Natural killer cell treated with Interleukin-12 subunit alpha and Interleukin-12 subunit beta and Interleukin-15 and Interleukin-18, amount 100 ng/mL, for 72 hours (primary cell): ENCODE results near the gene NHLRC1. TPM values are rescaled to one million over a fixed set of nuclear protein-coding genes. Genes with fewer than 3 reads are reported as not detected.

Experiments used
- ATAC-seq, 2 donors: fragments of 150-1000 bp; cut with Tn5 transposase in 1 of 2; sonication (Bioruptor Pico), chemical (Tn5 transposase) in 1 of 2; 2 replicates each; pipeline ENCODE4 v1.10.0; 2021
- DNase-seq: peaks from one replicate; pipeline ENCODE4 v3.0.0; 2022; ENCODE audit warnings: low spot score
- H3K27ac Mint-ChIP-seq, 2 donors: 1 replicate in 1 of 2; 2 replicates in 1 of 2; pipeline ENCODE4 v1.8.0; 2022; ENCODE audit warnings: mixed read lengths in 2 of 2, mild to moderate bottlenecking in 1 of 2, moderate library complexity in 1 of 2
- H3K27me3 Mint-ChIP-seq, 2 donors: 1 replicate in 1 of 2; 2 replicates in 1 of 2; pipeline ENCODE4 v1.8.0; 2022; ENCODE audit warnings: mixed read lengths in 2 of 2
- H3K36me3 Mint-ChIP-seq: one replicate; pipeline ENCODE4 v1.8.0; 2022; ENCODE audit warnings: mixed read lengths
- H3K4me1 Mint-ChIP-seq, 2 donors: 1 replicate in 1 of 2; 2 replicates in 1 of 2; pipeline ENCODE4 v1.8.0; 2022; ENCODE audit warnings: low read depth in 2 of 2, mixed read lengths in 2 of 2, mild to moderate bottlenecking in 1 of 2
- H3K4me3 Mint-ChIP-seq: one replicate; pipeline ENCODE4 v1.8.0; 2022; ENCODE audit warnings: mixed read lengths
- H3K9me3 Mint-ChIP-seq: 2 replicates; pipeline ENCODE4 v1.8.0; 2022; ENCODE audit warnings: mixed read lengths
- total RNA-seq, 2 donors: library from RNA; stranded (reverse); gene quantifications; one replicate each; pipeline ENCODE4 v1.2.3, GENCODE V29; 2022

NHLRC1 gene
- total RNA-seq, 2 donors from 2014 or later = 0.25 to 1.3 TPM

DNA sequence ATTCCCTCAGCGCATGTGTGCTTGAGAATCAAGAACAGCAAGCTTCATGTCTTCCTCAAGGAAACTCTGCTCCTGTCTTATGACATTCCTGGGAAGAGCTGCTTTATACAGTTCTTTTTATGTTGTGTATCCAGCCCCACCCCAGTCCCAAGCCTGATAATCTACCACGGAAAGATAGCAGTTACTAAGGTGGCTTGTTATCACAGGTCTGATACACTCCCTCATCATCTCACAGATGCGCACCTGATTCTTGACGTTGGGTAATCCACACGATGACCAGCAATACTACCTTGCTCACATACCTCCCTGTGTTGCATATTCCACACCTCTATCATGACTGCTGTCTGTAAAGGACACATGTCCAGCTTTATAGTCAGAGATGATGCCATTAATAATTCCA lies 3.2 kb downstream of the NHLRC1 start:
- peaks cover 8 to 9% of the 10 kb centered on the region in 2 donors for H3K27me3 Mint-ChIP-seq
- H3K36me3 Mint-ChIP-seq = no peaks in the 10 kb centered on the region

DNA sequence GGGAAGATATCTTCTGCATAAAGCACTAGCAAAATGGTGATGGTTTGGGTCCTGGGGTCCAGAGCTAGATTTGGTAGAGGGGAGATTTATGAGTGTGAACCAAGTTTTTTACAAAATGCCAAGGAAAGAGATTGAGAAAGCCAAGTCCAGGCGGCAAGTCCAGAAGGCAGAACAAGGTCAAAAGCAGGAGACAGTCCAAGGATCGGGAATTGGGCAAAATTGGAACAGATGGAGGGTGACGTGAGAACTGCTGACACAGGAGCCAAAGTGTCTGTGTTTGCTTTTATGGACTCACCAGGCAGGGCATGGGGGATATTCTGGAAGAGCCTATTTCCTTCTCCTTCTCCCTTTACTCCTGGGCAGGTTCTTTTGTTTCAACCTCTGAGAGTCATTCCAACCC lies 4.1 kb downstream of the NHLRC1 start:
- no peak for DNase-seq
- no peak for ATAC-seq
- Mint-ChIP-seq H3K4me3 (no peak overlapping the region), H3K36me3 (no peaks in the 10 kb centered on the region), H3K9me3 (no peaks in the 10 kb centered on the region), H3K27ac (no peak overlapping the region), H3K27me3 (peaks cover 13 to 15% of the 10 kb centered on the region in 2 donors), H3K4me1 (peaks cover 18 to 27% of the 10 kb centered on the region in 2 donors)

More for the DNA sequence above, 3.2 kb downstream of the NHLRC1 start:
- Mint-ChIP-seq H3K27ac (no peak overlapping the region), H3K9me3 (no peaks in the 10 kb centered on the region), H3K4me3 (no peak overlapping the region), H3K4me1 (peaks cover 18 to 26% of the 10 kb centered on the region in 2 donors)
- DNase-seq (no peak), ATAC-seq (no peak)

DNA sequence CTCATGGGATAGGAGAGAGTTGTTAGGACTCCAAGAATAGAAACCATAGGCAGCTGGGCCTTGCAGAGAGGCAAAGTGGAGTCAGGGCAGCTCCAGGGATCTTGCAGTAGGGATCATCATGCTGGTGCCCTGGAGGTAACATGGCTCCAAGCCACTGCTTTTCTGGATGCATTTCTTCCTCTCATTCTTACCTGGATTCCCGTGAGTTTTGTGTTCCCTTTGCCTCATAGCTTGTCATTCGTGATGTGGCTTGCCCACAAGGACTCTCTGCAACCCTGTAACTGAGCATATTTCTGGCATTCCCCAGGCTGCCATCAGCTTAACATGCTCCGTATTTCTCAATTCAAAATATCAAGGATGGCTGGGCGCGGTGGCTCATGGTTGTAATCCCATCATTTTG lies 5.3 kb downstream of the NHLRC1 start:
- Mint-ChIP-seq H3K36me3 (no peaks in the 10 kb centered on the region), H3K27me3 (peaks cover 15 to 17% of the 10 kb centered on the region in 2 donors), H3K27ac (no peak overlapping the region), H3K4me1 (peaks cover 11 to 19% of the 10 kb centered on the region in 2 donors), H3K4me3 (no peak overlapping the region), H3K9me3 (no peaks in the 10 kb centered on the region)
- ATAC-seq (no peak), DNase-seq (no peak)

DNA sequence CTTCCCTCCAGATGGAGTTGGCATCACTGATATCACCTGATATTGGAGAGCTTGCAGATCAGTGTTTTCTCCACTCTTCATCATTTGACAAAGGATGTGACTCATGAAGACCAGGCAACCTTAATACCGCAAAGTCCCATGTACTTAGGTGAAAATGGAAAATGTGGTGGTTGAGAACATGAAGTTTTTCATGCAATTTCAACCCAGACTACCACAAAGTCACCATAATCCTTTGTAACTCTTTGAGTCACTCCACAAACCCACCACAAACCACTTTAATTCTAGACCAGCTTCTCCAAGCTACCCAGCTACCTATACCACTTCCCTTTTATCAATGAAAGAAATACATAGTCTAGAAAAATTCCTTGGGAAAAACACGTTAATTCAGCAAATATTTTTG lies 7.1 kb downstream of the NHLRC1 start:
- H3K27me3 Mint-ChIP-seq = peaks cover 19 to 23% of the 10 kb centered on the region in 2 donors
- H3K9me3 Mint-ChIP-seq = no peaks in the 10 kb centered on the region
- DNase-seq (no peak), ATAC-seq (peak; percentile 85)
- peaks cover 11 to 19% of the 10 kb centered on the region in 2 donors for H3K4me1 Mint-ChIP-seq
- H3K36me3 Mint-ChIP-seq = no peaks in the 10 kb centered on the region
- H3K4me3 Mint-ChIP-seq = peak overlapping the region; percentile 43
- H3K27ac Mint-ChIP-seq = peak overlapping the region; percentile 12 to 56

DNA sequence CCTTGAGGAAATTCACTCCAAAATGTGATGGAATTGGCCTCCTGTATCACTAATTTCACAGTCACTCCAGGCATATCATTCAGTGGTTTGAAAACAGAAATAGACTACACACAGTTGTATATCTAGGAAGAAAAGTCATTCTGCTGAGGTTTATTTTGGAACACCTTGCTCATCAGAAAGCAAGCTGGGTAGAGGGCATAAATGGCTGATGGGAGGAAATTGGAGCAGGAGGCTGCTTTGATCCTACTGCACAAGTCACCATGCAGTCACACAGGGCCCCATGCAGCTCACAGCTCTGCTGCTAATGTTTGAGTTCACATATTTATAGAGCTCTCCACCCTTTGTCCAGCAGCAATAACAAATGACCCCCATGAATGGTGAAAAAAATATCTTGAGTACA lies 12.3 kb downstream of the NHLRC1 start:
- ATAC-seq (no peak), DNase-seq (no peak)
- H3K27ac Mint-ChIP-seq = no peak overlapping the region
- H3K4me3 Mint-ChIP-seq = no peak overlapping the region
- peaks cover 5% of the 10 kb centered on the region for H3K9me3 Mint-ChIP-seq
- H3K27me3 Mint-ChIP-seq = peaks cover 21 to 43% of the 10 kb centered on the region in 2 donors
- peaks cover 15% of the 10 kb centered on the region for H3K36me3 Mint-ChIP-seq
- H3K4me1 Mint-ChIP-seq = peaks cover 3 to 11% of the 10 kb centered on the region in 2 donors

DNA sequence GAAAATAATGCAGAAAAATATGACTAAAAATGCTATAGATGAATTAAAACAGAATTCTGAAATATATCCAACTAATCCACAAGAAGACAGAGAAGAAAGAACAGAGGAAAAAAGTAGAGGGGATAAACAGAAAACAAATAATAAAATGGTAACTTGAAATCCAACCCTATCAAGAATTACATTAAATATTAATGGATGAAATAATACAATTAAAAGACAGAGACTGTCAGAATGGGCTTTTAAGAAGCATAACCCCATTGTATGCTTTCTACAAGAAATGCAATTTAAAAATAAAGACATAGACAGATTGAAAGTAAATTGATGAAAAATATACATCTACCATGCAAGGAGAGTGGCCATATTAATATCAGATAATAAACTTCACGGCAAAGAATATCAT lies 15.4 kb downstream of the NHLRC1 start:
- DNase-seq (no peak), ATAC-seq (no peak)
- no peaks in the 10 kb centered on the region for H3K4me1 Mint-ChIP-seq
- no peak overlapping the region for H3K4me3 Mint-ChIP-seq
- no peak overlapping the region for H3K27ac Mint-ChIP-seq
- H3K36me3 Mint-ChIP-seq = peaks cover 15% of the 10 kb centered on the region
- peaks cover 5% of the 10 kb centered on the region for H3K9me3 Mint-ChIP-seq
- H3K27me3 Mint-ChIP-seq = peaks cover 23 to 46% of the 10 kb centered on the region in 2 donors

DNA sequence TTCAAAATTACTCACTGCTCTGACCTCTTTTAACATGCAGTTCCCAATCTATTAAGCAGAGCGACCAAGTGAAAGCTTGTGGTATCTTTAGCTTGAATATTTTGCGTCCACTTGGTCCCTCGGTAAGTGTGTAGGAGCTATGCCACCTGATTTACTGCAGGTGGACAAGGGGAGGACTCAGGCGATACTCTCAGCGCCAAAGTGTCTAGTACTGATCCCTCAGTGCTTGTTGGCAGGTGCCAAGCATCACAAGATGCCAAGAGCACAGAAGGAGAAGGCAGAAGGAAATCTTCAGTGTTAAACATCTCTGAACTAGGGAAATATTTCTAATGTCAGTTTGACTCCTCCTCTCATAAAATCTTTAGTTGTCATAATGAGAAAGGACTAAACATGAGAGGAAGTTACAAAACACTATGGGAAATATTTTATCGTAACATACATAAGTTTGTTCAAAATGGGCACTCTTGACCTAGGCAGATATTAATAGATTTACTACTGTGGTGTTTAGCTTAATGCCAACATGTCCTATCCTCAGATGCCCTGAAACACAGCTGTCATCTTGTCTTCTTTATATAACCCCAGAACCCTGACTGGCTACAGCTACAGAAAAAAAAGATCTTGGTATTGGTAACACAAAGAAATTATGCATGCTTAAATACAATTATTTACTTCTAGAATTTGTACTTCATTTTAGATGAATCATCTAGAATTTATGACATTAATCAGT lies 19.5 kb downstream of the NHLRC1 start:
- no peak for DNase-seq
- no peak overlapping the region for H3K27ac Mint-ChIP-seq
- peaks cover 5% of the 10 kb centered on the region for H3K9me3 Mint-ChIP-seq
- no peak for ATAC-seq
- H3K27me3 Mint-ChIP-seq = peaks cover 19 to 55% of the 10 kb centered on the region in 2 donors
- H3K36me3 Mint-ChIP-seq = peaks cover 15% of the 10 kb centered on the region
- no peak overlapping the region for H3K4me3 Mint-ChIP-seq
- H3K4me1 Mint-ChIP-seq = peaks cover 0 to 3% of the 10 kb centered on the region in 2 donors

DNA sequence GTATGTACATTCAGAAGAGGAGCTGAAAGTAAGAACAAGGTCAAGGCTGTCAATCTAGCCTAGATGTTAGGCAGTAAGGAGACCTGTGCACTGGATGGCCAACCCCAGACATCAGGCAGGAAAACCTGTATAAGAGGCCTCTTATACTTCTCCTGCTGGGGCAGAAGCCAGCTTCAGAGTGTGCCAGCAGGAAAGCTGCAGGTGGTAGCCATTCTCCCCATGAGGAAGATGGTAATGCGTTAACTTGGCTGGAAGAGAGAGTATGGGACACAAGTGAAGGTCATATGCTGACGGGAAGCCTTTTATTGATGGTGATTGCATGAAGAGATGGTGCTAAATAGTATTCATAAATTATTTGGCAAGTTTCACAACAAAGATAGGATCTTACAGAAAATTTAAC lies 20.6 kb downstream of the NHLRC1 start:
- DNase-seq = no peak
- ATAC-seq = no peak
- Mint-ChIP-seq H3K9me3 (peaks cover 1% of the 10 kb centered on the region), H3K27ac (no peak overlapping the region), H3K27me3 (peaks cover 23 to 55% of the 10 kb centered on the region in 2 donors), H3K36me3 (peaks cover 11% of the 10 kb centered on the region), H3K4me3 (no peak overlapping the region), H3K4me1 (peaks cover 0 to 3% of the 10 kb centered on the region in 2 donors)

DNA sequence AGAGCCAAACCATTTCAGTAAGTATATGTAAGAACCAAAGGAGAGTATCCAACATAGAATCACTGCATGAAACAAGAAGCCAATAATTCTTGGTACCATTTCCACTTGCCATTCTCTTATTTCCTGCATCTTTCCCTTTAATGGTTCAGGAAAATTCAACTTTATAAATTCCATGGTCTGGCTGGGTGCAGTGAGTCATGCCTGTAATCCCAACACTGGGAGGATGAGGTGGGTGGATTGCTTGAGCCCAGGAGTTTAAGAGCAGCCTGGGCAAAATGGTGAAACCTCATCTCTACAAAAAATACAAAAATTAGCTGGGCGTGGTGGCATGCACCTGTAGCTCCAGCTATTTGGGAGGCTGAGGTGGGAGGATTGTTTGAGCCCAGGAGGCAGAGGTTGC lies 21.2 kb downstream of the NHLRC1 start:
- Mint-ChIP-seq H3K4me3 (no peak overlapping the region), H3K27ac (no peak overlapping the region), H3K9me3 (no peaks in the 10 kb centered on the region), H3K27me3 (peaks cover 23 to 51% of the 10 kb centered on the region in 2 donors), H3K36me3 (peaks cover 7% of the 10 kb centered on the region), H3K4me1 (peaks cover 0 to 3% of the 10 kb centered on the region in 2 donors)
- DNase-seq (no peak), ATAC-seq (no peak)

DNA sequence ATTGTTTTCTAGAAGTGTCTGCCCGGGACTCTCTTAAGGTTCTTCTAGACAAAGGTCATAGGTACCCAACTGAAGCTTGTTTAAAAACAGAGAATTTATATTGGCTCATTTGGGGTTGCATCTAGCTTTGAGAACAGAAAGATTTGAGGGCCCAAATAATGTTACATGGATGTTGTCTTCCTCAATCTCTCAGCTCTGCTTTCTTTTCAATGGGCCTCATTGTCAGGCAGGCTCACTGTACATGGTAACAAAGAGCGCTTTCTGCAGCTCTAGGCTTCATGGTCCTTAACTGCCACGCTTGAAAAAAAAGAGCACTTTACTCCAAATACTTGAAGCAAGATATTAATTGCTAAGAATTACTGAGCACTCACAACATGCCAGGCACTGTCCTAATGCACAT lies 22.2 kb downstream of the NHLRC1 start:
- Mint-ChIP-seq H3K27ac (no peak overlapping the region), H3K4me1 (peaks cover 0 to 3% of the 10 kb centered on the region in 2 donors), H3K27me3 (peaks cover 18 to 41% of the 10 kb centered on the region in 2 donors), H3K4me3 (no peak overlapping the region), H3K36me3 (no peaks in the 10 kb centered on the region), H3K9me3 (no peaks in the 10 kb centered on the region)
- DNase-seq = no peak
- ATAC-seq = no peak

DNA sequence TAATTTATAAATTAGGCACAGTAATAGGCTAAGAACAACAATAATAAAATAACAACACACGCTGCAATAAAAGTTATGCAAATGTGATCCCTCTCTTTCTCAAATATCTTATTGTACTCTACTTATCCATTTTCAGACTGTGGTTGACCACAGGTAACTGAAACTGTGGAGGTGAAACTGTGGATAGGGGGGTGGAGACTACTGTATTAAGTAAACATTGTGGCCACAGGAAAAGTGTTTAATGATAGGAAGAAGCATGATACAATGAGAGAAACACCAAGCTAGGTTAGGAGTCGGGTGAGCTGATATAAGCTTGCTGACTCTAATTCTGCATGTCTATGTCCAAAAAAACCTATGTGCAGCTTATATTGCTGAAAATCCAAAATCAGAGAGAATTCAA lies 23.0 kb downstream of the NHLRC1 start:
- Mint-ChIP-seq H3K4me1 (peaks cover 0 to 3% of the 10 kb centered on the region in 2 donors), H3K36me3 (no peaks in the 10 kb centered on the region), H3K9me3 (no peaks in the 10 kb centered on the region)

DNA sequence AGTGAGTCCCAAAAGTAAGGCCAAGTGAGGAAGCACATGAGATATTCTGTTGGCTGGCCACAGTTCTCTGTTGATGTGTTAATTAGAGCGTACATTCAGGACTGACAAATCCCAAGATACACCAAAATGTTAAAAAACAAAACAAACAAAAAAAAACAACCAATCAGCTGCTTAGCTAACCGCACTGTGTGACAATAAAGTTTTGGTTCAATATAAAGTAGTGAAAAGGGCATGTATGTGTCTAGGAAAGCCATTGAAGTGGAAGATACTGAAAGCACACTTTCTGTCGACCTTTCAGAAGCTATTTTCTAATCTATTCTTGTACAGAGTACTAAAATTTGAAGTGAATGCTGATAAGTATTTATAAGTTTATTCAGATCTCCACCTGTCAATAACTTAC lies 26.1 kb downstream of the NHLRC1 start:
- Mint-ChIP-seq H3K27ac (no peak overlapping the region), H3K27me3 (peaks cover 4 to 14% of the 10 kb centered on the region in 2 donors), H3K4me1 (peaks cover 0 to 3% of the 10 kb centered on the region in 2 donors), H3K36me3 (no peaks in the 10 kb centered on the region), H3K9me3 (no peaks in the 10 kb centered on the region), H3K4me3 (no peak overlapping the region)
- DNase-seq (no peak), ATAC-seq (no peak)

More for the DNA sequence above, 23.0 kb downstream of the NHLRC1 start:
- ATAC-seq (no peak), DNase-seq (no peak)
- Mint-ChIP-seq H3K27ac (no peak overlapping the region), H3K4me3 (no peak overlapping the region), H3K27me3 (peaks cover 16 to 34% of the 10 kb centered on the region in 2 donors)

DNA sequence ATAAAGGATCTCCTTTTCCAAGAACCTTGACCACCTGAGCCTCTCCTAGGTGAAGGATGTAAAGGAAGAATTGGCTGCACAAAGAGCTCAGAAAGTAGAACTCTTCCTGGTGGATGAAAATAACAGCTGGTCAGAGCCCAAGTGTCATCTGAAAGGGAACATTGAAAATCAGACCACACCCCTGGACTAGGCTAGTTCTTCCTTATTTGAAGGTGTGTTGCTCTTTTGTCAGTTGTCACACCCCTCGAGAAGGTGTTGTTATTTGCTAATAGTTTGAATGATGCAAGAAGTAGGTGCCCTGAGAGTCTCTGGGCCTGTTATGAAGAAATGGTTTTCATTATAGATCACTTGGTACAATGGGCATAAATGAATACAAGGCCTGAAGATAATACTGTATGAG lies 31.1 kb downstream of the NHLRC1 start:
- Mint-ChIP-seq H3K36me3 (peaks cover 4% of the 10 kb centered on the region), H3K4me3 (no peak overlapping the region), H3K27ac (no peak overlapping the region), H3K4me1 (no peaks in the 10 kb centered on the region), H3K9me3 (peaks cover 3% of the 10 kb centered on the region), H3K27me3 (peaks cover 10 to 27% of the 10 kb centered on the region in 2 donors)
- ATAC-seq (no peak), DNase-seq (no peak)

DNA sequence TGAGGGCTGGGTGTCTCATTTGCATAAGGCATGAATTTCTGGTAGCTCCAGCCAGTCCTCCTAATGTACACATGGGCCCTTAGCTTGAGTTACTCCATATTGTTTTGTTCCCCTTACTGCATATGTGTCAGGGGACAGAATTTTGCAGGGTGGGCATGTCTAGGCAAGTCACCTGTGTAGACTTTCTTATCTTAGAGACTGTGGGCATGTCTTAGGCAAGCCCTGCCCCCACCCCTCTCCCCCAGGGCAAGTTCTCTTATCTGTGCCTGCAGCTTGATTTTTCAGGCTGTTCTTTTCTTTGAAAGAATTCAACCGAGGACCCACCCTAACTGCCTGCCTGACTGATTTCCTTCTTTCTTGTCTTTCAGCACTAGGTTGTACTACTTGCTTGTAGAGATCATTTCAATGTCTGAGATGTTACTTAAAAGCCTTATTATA lies 32.1 kb downstream of the NHLRC1 start:
- H3K4me3 Mint-ChIP-seq = no peak overlapping the region
- H3K27me3 Mint-ChIP-seq = peaks cover 10 to 33% of the 10 kb centered on the region in 2 donors
- no peaks in the 10 kb centered on the region for H3K4me1 Mint-ChIP-seq
- peaks cover 4% of the 10 kb centered on the region for H3K36me3 Mint-ChIP-seq
- no peak overlapping the region for H3K27ac Mint-ChIP-seq
- ATAC-seq (no peak), DNase-seq (no peak)
- H3K9me3 Mint-ChIP-seq = peaks cover 3% of the 10 kb centered on the region
